Panc1 (cell line): Measurements from ENCODE around the gene GABRB1.

ENCODE experiments used
- POLR2AphosphoS5 ChIP-seq: IDR thresholded peaks from 2 replicates; pipeline ENCODE4 v1.6.1; 2012; ENCODE audit warnings: mild to moderate bottlenecking, low read depth, low read length, moderate library complexity
- TCF7L2 ChIP-seq: IDR thresholded peaks from 2 replicates; pipeline ENCODE4 v1.6.1; 2011; ENCODE audit warnings: mild to moderate bottlenecking, low read depth, low read length, inconsistent platforms
- TF ChIP-seq, protein P1 (sequence below): fragments of 450-650 bp; IDR thresholded peaks from 2 replicates; pipeline ENCODE4 v1.5.1; 2017; ENCODE audit warnings: mild to moderate bottlenecking
- TF ChIP-seq, protein P2 (sequence below), 2 experiments: IDR thresholded peaks; 2 replicates each; pipeline ENCODE4 v1.6.1; 2011 to 2012; ENCODE audit warnings: low read depth in 2 of 2, control low read depth in 1 of 2, low read length in 1 of 2, mild to moderate bottlenecking in 1 of 2, moderate library complexity in 1 of 2; ENCODE audit not compliant: insufficient read depth in 1 of 2

DNA sequence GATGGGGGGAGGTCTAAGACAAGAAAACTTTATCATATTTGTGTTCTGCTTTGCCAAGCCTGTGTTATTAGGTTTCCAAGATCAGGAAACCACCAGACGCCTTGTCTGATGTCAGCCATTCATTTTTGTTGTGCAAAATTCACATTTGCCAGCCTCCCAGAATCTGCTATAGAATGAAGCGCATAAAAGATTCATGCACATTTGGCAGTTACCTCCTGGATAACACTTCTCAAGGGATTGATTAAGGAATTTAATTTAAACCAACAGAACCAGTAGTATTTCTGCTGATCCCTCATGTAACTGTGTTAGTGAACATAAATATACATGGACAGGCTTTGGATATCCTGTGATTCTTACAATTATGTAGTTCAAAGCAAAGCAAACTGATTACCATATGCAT is 244.2 kb downstream of the GABRB1 start:
- TF ChIP-seq, protein P1, sequence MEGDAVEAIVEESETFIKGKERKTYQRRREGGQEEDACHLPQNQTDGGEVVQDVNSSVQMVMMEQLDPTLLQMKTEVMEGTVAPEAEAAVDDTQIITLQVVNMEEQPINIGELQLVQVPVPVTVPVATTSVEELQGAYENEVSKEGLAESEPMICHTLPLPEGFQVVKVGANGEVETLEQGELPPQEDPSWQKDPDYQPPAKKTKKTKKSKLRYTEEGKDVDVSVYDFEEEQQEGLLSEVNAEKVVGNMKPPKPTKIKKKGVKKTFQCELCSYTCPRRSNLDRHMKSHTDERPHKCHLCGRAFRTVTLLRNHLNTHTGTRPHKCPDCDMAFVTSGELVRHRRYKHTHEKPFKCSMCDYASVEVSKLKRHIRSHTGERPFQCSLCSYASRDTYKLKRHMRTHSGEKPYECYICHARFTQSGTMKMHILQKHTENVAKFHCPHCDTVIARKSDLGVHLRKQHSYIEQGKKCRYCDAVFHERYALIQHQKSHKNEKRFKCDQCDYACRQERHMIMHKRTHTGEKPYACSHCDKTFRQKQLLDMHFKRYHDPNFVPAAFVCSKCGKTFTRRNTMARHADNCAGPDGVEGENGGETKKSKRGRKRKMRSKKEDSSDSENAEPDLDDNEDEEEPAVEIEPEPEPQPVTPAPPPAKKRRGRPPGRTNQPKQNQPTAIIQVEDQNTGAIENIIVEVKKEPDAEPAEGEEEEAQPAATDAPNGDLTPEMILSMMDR, result no peak
- TF ChIP-seq POLR2AphosphoS5 (no peak), TCF7L2 (no peak)
- TF ChIP-seq, protein P2, sequence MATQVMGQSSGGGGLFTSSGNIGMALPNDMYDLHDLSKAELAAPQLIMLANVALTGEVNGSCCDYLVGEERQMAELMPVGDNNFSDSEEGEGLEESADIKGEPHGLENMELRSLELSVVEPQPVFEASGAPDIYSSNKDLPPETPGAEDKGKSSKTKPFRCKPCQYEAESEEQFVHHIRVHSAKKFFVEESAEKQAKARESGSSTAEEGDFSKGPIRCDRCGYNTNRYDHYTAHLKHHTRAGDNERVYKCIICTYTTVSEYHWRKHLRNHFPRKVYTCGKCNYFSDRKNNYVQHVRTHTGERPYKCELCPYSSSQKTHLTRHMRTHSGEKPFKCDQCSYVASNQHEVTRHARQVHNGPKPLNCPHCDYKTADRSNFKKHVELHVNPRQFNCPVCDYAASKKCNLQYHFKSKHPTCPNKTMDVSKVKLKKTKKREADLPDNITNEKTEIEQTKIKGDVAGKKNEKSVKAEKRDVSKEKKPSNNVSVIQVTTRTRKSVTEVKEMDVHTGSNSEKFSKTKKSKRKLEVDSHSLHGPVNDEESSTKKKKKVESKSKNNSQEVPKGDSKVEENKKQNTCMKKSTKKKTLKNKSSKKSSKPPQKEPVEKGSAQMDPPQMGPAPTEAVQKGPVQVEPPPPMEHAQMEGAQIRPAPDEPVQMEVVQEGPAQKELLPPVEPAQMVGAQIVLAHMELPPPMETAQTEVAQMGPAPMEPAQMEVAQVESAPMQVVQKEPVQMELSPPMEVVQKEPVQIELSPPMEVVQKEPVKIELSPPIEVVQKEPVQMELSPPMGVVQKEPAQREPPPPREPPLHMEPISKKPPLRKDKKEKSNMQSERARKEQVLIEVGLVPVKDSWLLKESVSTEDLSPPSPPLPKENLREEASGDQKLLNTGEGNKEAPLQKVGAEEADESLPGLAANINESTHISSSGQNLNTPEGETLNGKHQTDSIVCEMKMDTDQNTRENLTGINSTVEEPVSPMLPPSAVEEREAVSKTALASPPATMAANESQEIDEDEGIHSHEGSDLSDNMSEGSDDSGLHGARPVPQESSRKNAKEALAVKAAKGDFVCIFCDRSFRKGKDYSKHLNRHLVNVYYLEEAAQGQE (IDR thresholded peaks at IDR 0.05; ENCODE audit: insufficient read depth in 1 of 2, low read depth in 2 of 2, low read length in 1 of 2), result no peak
